Ascending aorta (tissue), 2 donors: ENCODE data around the gene C14orf93. TPM values are rescaled to one million over a fixed set of nuclear protein-coding genes. Genes with fewer than 3 reads are reported as not detected.

Experiments used
- DNase-seq, 2 donors: peaks; one replicate each; pipeline ENCODE4 v3.0.0-alpha.2; 2019; ENCODE audit warnings: low spot score in 2 of 2
- H3K27ac ChIP-seq, 2 donors: fragments of 200-600 bp; sonication (generic); one replicate each; pipeline ENCODE4 v1.5.1; 2016 to 2017; ENCODE audit warnings: mild to moderate bottlenecking in 1 of 2
- H3K27me3 ChIP-seq: fragments of 200-600 bp; sonication (generic); one replicate; pipeline ENCODE4 v1.5.1; 2017
- H3K36me3 ChIP-seq, 2 donors: fragments of 200-600 bp; sonication (generic); one replicate each; pipeline ENCODE4 v1.5.1; 2016
- H3K4me1 ChIP-seq, 2 donors: fragments of 200-600 bp; sonication (generic); one replicate each; pipeline ENCODE4 v1.5.1; 2016 to 2017; ENCODE audit warnings: mild to moderate bottlenecking in 1 of 2
- H3K4me3 ChIP-seq, 2 donors: fragments of 200-600 bp; sonication (generic); one replicate each; pipeline ENCODE4 v1.5.1; 2016 to 2017; ENCODE audit warnings: mild to moderate bottlenecking in 1 of 2
- H3K9me3 ChIP-seq, 2 donors: fragments of 200-600 bp; sonication (generic); one replicate each; pipeline ENCODE4 v1.5.1; 2016
- CTCF ChIP-seq, 3 experiments: fragments of 200-600 bp in 2 of 3; fragments of 450-650 bp in 1 of 3; sonication (generic) in 2 of 3; IDR thresholded peaks; one replicate each; pipeline ENCODE4 v1.5.1; 2016 to 2019; ENCODE audit warnings: antibody characterized with exemption in 3 of 3, mild to moderate bottlenecking in 1 of 3, moderate library complexity in 1 of 3
- intact Hi-C: fragments of 100-400 bp; cut with DNase I; formaldehyde crosslinking; loops from one replicate; pipeline ENCODE4 v1.15.1; 2023
- total RNA-seq: library from RNA; depleted of rRNA; stranded (reverse); fragments of >200 nt; gene quantifications from one replicate; pipeline ENCODE4 v1.1.0, GENCODE V29; 2016

Gene C14orf93
- total RNA-seq, 1 donor from 2014 or later, result 7.1 TPM

GRCh38 chr14:23002592-23002991, 7.4 kb downstream of the C14orf93 start:
- DNase-seq, result no peak
- intact Hi-C loops, result no loop called here
- peaks cover 0 to 4% of the 10 kb centered on the region in 2 donors for H3K36me3 ChIP-seq

GRCh38 chr14:23000860-23001259, 9.1 kb downstream of the C14orf93 start:
- DNase-seq, result no peak
- intact Hi-C loops, result no loop called here
- H3K27ac ChIP-seq, result no peak overlapping the region
- H3K36me3 ChIP-seq, result peaks cover 0 to 4% of the 10 kb centered on the region in 2 donors
- no peak overlapping the region for H3K4me3 ChIP-seq
- H3K9me3 ChIP-seq, result no peaks in the 10 kb centered on the region
- no peaks in the 10 kb centered on the region for H3K27me3 ChIP-seq
- TF ChIP-seq CTCF (IDR thresholded peaks at IDR 0.05), result no peak
- peaks cover 0 to 2% of the 10 kb centered on the region in 2 donors for H3K4me1 ChIP-seq

More at GRCh38 chr14:23002592-23002991, 7.4 kb downstream of the C14orf93 start:
- Histone ChIP-seq H3K27ac (no peak overlapping the region), H3K4me3 (no peak overlapping the region), H3K27me3 (no peaks in the 10 kb centered on the region), H3K9me3 (no peaks in the 10 kb centered on the region), H3K4me1 (peaks cover 0 to 5% of the 10 kb centered on the region in 2 donors)
- no peak for TF ChIP-seq CTCF (IDR thresholded peaks at IDR 0.05)

GRCh38 chr14:22998329-22999012, 11.5 kb downstream of the C14orf93 start:
- Histone ChIP-seq H3K27me3 (no peaks in the 10 kb centered on the region), H3K9me3 (no peaks in the 10 kb centered on the region), H3K4me1 (no peaks in the 10 kb centered on the region), H3K27ac (no peak overlapping the region), H3K36me3 (peaks cover 0 to 4% of the 10 kb centered on the region in 2 donors), H3K4me3 (no peak overlapping the region)
- TF ChIP-seq CTCF (IDR thresholded peaks at IDR 0.05), result no peak
- intact Hi-C loops, result no loop called here
- DNase-seq, result no peak

- Histone ChIP-seq H3K27ac (no peak overlapping the region), H3K9me3 (no peaks in the 10 kb centered on the region), H3K4me3 (no peak overlapping the region), H3K27me3 (no peaks in the 10 kb centered on the region), H3K4me1 (no peaks in the 10 kb centered on the region), H3K36me3 (peaks cover 0 to 4% of the 10 kb centered on the region in 2 donors)
- no peak for DNase-seq
- TF ChIP-seq CTCF (IDR thresholded peaks at IDR 0.05), result no peak
- intact Hi-C loops, result no loop called here
These were observed 12.1 kb downstream of the C14orf93 start for GRCh38 chr14:22997676-22998323.

- no peaks in the 10 kb centered on the region for H3K9me3 ChIP-seq
- DNase-seq, result no peak
- TF ChIP-seq CTCF (IDR thresholded peaks at IDR 0.05), result no peak
- intact Hi-C loops, result no loop called here
- H3K27ac ChIP-seq, result no peak overlapping the region
- peaks cover 0 to 4% of the 10 kb centered on the region in 2 donors for H3K36me3 ChIP-seq
- no peaks in the 10 kb centered on the region for H3K4me1 ChIP-seq
- no peak overlapping the region for H3K4me3 ChIP-seq
- no peaks in the 10 kb centered on the region for H3K27me3 ChIP-seq
These were observed 12.9 kb downstream of the C14orf93 start for GRCh38 chr14:22996768-22997654.
